Upper lobe of left lung (tissue), 4 donors: Measurements from ENCODE around the gene UMAD1.

Source experiments
- POLR2A ChIP-seq, 4 donors: fragments of 450-650 bp; IDR thresholded peaks; one replicate each; pipeline ENCODE4 v1.5.1; 2016 to 2017; ENCODE audit warnings: antibody characterized with exemption in 4 of 4, mild to moderate bottlenecking in 2 of 4
- TF ChIP-seq, protein P1 (sequence below), 6 experiments: fragments of 450-650 bp in 4 of 6; fragments of 200-600 bp in 2 of 6; sonication (generic) in 2 of 6; IDR thresholded peaks; one replicate each; pipeline ENCODE4 v1.5.1; 2016 to 2019; ENCODE audit warnings: antibody characterized with exemption in 6 of 6

DNA sequence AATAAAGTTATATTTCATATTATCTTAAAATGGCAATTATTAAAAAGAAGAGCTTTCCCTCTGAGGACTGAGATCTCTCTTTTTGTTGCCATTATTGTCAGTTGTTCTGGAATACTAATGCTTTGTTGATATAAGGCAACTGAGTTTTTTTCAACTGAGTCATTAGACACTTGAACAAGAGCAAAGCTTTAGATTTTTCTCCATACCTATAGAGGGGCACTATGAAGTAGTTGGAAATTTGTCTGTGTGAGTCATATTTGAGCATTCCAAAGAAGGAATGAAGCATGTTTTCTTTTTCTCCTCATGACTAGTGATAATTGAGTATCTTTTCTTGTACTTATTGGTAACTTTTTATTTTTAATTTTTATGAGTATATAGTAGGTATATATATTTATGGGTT, 53.3 kb downstream of the UMAD1 start:
- TF ChIP-seq, protein P1, sequence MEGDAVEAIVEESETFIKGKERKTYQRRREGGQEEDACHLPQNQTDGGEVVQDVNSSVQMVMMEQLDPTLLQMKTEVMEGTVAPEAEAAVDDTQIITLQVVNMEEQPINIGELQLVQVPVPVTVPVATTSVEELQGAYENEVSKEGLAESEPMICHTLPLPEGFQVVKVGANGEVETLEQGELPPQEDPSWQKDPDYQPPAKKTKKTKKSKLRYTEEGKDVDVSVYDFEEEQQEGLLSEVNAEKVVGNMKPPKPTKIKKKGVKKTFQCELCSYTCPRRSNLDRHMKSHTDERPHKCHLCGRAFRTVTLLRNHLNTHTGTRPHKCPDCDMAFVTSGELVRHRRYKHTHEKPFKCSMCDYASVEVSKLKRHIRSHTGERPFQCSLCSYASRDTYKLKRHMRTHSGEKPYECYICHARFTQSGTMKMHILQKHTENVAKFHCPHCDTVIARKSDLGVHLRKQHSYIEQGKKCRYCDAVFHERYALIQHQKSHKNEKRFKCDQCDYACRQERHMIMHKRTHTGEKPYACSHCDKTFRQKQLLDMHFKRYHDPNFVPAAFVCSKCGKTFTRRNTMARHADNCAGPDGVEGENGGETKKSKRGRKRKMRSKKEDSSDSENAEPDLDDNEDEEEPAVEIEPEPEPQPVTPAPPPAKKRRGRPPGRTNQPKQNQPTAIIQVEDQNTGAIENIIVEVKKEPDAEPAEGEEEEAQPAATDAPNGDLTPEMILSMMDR (IDR thresholded peaks at IDR 0.05): no peak
- no peak for TF ChIP-seq POLR2A (IDR thresholded peaks at IDR 0.05)
